Measurements from ENCODE around the gene RARA.

DNA sequence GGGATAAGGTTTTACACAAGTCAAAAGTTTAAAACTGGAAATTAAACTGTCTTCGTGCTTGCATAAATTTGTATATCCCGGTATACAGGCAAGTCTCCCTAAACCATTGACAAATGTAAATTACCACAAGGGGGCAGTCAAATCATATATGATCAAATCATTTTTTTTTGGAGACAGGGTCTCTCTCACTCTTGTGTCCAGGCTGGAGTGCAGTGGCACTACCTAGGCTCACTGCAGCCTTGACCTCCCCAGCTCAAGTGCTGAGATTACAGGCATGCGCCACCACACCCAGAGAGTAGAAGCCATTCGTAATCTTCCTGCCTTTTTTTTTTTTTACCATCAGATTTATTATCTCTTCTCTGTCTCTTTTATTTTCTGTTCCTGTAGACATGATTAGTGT, 90.2 kb downstream of the RARA start:
- TF ChIP-seq EZH2 (IDR thresholded peaks at IDR 0.05; ENCODE audit: low read depth) = no peak
- TF ChIP-seq, protein P1, sequence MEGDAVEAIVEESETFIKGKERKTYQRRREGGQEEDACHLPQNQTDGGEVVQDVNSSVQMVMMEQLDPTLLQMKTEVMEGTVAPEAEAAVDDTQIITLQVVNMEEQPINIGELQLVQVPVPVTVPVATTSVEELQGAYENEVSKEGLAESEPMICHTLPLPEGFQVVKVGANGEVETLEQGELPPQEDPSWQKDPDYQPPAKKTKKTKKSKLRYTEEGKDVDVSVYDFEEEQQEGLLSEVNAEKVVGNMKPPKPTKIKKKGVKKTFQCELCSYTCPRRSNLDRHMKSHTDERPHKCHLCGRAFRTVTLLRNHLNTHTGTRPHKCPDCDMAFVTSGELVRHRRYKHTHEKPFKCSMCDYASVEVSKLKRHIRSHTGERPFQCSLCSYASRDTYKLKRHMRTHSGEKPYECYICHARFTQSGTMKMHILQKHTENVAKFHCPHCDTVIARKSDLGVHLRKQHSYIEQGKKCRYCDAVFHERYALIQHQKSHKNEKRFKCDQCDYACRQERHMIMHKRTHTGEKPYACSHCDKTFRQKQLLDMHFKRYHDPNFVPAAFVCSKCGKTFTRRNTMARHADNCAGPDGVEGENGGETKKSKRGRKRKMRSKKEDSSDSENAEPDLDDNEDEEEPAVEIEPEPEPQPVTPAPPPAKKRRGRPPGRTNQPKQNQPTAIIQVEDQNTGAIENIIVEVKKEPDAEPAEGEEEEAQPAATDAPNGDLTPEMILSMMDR (conservative IDR thresholded peaks at IDR 0.05) = peak; percentile 70

Measured in PC-9 (cell line).